GM12874 (cell line): ENCODE measurements around the gene KREMEN1.
A peak's percentile ranks its signal among the peaks of the same experiment; 100 is the strongest.

Source experiments
- TF ChIP-seq, protein P1 (sequence below): IDR thresholded peaks from 2 replicates; pipeline ENCODE4 v1.5.1; 2011; ENCODE audit warnings: low read depth, mild to moderate bottlenecking, control low read depth, low read length, moderate library complexity; ENCODE audit not compliant: insufficient read depth

Gene KREMEN1

DNA sequence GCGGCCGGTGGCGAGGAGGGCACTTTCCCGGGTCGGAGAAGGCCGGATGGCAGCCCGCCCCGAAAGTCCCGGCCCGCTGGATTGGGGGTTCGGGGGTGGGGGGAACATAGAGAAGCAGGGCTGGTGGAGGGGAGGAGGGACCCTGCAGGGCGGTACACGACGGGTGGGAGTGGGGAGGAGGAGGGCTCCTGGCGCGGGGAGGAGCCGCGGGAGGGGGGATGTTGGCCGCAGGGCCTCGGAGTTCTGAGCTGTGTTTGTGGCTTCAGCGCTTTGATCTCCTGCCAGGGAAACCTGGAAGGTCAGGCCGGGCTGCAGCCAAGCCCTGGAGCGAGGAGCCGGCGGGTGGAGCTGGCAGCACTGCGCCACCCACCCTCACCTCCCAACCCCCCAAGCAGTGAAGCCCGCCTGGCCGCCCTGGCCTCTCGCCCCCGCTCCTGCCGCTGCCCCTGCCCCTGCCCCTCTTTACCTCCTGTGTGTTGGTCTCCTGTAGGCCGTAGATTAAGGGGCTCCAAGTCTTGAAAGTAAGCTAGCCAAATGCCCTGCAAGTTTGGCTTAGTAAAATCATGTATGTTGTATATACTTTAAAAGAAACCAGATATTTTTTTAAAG is 42.1 kb upstream of the KREMEN1 start:
- TF ChIP-seq, protein P1, sequence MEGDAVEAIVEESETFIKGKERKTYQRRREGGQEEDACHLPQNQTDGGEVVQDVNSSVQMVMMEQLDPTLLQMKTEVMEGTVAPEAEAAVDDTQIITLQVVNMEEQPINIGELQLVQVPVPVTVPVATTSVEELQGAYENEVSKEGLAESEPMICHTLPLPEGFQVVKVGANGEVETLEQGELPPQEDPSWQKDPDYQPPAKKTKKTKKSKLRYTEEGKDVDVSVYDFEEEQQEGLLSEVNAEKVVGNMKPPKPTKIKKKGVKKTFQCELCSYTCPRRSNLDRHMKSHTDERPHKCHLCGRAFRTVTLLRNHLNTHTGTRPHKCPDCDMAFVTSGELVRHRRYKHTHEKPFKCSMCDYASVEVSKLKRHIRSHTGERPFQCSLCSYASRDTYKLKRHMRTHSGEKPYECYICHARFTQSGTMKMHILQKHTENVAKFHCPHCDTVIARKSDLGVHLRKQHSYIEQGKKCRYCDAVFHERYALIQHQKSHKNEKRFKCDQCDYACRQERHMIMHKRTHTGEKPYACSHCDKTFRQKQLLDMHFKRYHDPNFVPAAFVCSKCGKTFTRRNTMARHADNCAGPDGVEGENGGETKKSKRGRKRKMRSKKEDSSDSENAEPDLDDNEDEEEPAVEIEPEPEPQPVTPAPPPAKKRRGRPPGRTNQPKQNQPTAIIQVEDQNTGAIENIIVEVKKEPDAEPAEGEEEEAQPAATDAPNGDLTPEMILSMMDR, result no peak

DNA sequence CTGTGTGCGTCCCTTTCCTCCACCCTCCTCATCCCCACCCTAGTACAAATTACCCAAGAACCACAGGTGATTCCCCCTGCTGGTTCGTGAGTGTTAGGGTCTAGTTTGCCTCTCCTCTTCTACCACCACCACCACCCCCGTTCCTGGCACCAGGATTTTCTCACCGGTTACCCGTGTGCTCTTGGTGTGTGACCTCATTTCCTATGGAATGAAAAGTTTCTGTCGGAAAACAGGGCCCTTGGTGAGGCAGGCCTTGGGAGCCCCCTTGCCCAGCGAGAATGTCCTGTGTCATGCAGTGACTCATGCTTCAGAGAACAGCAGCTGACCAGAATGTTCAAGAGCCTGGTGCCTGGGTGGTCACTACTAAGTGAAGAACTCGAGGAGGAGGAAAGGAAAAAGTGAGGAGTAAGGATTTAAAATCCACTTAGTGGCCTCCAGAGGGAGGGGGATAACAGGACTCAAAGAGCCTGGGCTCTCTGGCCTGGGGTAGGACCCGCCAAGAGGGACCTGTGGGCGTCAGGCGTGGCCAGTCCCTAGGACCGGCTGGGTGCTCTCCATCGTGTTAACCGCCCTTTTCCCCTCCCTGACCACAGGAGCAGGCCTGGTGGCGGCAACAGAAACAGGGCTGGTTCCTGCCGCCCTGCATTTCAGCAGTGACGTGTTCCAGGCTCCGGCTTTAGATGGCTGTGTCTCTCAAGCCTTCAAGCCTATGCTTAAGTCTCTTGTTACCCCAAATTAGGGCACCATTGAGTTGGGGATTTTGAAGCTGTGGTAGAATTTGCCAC is 41.4 kb upstream of the KREMEN1 start:
- TF ChIP-seq, protein P1, result peak; percentile 22; the same call in 1 of the 2 replicates

DNA sequence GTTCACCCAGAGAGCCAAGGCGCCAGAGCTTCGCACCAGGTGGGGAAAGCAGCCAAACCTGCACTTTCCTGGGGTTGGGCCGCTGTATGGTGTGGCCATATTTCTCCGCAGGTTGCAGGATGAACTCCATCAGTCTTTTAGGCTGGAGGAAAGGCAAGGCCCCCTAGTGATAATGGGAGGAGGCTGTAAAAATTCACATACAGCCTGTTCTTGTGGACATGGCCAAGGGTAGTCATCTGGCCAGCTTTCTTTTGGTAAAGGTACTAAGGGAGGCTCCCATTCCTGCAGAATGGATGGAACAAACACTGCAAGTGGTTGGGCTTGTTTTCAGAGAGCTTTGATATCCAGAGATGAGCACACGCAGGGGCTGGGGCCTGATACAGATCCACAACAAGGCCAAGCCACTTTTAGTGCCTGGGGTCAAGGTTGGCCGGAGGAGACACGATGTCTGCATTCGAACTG is 40.8 kb upstream of the KREMEN1 start:
- TF ChIP-seq, protein P1, result no peak

DNA sequence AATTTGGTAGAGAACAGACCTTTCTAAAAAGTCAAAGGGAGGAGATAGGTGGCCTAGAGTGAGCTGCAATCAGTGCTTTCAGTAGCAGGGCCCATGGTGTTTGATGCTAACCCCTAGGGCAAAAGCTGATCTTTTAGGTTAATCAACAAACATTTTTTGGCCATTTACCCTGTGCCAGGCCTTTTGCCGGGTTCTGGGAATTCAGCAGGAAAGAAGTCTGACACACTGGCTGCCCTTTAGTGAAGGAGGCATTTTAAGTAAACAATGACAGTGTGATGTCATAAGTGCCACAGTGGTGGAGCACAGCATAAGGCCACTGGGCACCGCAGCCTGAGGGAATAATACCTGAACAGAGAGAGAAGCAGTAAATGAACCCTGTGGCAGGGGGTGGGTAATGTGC is 40.3 kb upstream of the KREMEN1 start:
- TF ChIP-seq, protein P1, result no peak

DNA sequence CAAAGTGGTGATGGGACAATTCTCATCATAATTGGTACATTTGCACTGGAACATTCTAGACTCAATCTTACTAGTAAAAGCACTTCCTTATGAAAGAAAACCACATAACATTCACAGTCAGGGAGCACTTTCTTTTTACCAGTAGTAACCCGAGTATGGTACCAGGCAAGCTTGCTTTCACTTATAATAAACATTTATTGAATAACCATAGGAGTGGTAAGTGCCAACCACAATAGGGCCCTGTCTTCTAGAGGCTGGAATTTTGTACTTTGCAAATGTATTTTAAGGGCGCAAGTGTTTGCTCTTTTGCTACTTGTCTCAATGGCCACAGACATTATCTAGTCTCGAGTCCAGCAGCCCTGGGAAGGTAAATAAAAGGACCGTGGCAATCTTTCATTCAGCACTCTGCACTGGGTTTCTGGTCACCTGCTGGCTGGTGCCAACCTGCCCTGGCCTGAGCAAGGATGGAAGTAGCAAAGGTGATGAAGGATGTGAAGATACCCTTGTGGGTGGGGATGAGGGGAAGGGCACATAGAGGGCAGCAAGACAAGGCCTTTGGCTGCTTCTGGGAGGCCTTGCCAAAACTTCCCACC is 35.4 kb upstream of the KREMEN1 start:
- TF ChIP-seq, protein P1, result no peak

DNA sequence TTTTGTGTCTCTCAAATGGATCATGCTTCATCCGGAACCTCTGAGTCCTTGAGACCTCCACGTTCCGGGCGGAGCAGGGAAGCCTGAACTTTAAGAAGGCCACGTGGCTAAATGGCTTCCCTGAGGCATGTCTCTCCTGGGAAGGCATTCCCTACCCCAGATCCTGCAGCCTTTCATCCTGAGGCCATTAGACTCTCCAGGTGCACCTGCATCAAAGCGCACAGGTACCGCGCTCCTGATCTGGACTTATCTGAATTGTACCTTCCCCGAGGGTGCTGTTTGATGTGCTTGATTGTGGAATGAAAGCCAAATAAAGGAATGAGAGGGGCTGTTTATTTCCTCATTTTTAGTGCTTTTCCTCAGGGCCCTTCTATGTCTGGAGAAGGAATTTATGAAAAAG is 33.7 kb upstream of the KREMEN1 start:
- TF ChIP-seq, protein P1, result no peak
